Measurements from ENCODE around the gene TGIF2. TPM values are rescaled to one million over a fixed set of nuclear protein-coding genes. Genes with fewer than 3 reads are reported as not detected.

TGIF2 gene
- total and polyA plus RNA-seq, 2 of the 8 experiments (the other 6 are each of a cell fraction or from before 2014, with no cell fraction given), result 49.7 to 76.7 TPM

DNA sequence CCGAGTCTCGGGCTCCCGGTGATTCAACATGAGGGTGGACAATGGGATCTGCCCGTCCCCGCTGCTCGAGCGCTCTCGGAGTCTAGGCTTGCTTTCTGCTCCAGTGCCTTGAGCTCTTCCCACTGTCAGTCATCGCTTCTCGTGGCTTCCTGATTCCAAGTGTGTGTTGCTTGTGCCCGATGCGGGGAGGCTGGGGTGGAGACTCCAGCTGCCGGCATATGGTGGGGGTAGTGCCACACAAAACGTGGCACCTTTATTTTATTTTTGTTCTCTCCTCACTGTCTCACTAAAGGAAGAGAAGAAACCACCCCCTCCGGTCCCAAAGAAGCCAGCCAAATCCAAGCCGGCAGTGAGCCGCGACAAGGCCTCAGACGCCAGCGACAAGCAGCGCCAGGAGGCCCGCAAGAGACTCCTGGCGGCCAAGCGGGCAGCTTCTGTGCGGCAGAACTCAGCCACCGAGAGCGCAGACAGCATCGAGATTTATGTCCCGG, 46.8 kb upstream of the TGIF2 start (continued):
- TF ChIP-seq EP300 (IDR thresholded peaks at IDR 0.05; ENCODE audit: borderline replicate concordance in 1 of 2, low read depth in 2 of 2, low read length in 2 of 2), result no peak
